Cardiac fibroblast (primary cell): ENCODE measurements around the gene NAT8L.
A peak's percentile ranks its signal among the peaks of the same experiment; 100 is the strongest.

Experiments
- DNase-seq, 2 donors: peaks; one replicate each; pipeline versions ENCODE4 v3.0.0 to v3.0.0-alpha.2; 2010; ENCODE audit warnings: low read depth in 2 of 2
- H3K4me3 ChIP-seq, 2 donors: replicated peaks in 1 of 2; 1 replicate in 1 of 2; 2 replicates in 1 of 2; pipeline ENCODE4 v1.5.1; 2011; ENCODE audit warnings: low read depth in 2 of 2, low read length in 2 of 2, mild to moderate bottlenecking in 2 of 2, moderate library complexity in 1 of 2
- TF ChIP-seq, protein P1 (sequence below): IDR thresholded peaks from one replicate; pipeline ENCODE4 v1.5.1; 2011; ENCODE audit warnings: low read depth, mild to moderate bottlenecking, low read length, inconsistent platforms

NAT8L gene

DNA sequence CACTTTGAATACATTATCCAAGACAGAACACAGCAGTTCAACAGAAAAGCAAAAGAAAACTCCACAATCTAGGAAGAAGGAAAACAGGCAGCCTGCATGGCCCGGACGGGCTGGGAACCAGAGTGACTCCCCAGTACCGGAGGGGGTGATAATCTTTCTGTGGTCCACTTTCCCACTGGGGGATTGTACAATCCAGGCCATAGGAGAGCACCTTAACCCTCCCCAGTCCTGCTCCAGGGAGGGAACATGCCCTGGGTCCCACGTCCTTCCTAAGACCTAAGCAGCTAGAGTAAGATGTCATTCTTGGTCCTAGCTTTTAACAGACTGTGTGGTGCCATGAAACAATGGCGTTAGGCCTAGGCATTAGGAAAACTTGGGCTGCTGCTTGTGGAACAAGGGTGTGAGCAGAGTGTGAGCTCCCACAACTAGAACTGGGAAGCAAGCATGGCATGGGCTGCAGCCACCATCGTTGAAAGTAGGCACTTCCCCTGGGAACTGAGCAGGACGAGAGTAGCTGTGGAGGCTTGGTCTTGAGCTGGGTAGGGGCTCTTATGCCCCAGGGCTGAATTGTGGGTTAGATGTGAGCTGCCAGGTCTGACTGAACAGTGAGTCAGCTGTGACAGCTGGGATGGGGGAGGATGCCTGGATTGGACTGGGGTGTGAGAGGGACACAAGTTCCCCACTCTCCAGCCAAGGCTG, 42.4 kb downstream of the NAT8L start:
- TF ChIP-seq, protein P1, sequence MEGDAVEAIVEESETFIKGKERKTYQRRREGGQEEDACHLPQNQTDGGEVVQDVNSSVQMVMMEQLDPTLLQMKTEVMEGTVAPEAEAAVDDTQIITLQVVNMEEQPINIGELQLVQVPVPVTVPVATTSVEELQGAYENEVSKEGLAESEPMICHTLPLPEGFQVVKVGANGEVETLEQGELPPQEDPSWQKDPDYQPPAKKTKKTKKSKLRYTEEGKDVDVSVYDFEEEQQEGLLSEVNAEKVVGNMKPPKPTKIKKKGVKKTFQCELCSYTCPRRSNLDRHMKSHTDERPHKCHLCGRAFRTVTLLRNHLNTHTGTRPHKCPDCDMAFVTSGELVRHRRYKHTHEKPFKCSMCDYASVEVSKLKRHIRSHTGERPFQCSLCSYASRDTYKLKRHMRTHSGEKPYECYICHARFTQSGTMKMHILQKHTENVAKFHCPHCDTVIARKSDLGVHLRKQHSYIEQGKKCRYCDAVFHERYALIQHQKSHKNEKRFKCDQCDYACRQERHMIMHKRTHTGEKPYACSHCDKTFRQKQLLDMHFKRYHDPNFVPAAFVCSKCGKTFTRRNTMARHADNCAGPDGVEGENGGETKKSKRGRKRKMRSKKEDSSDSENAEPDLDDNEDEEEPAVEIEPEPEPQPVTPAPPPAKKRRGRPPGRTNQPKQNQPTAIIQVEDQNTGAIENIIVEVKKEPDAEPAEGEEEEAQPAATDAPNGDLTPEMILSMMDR: no peak
- H3K4me3 ChIP-seq: no peak overlapping the region
- DNase-seq: peak in 1 of 2 donors; percentile 16

DNA sequence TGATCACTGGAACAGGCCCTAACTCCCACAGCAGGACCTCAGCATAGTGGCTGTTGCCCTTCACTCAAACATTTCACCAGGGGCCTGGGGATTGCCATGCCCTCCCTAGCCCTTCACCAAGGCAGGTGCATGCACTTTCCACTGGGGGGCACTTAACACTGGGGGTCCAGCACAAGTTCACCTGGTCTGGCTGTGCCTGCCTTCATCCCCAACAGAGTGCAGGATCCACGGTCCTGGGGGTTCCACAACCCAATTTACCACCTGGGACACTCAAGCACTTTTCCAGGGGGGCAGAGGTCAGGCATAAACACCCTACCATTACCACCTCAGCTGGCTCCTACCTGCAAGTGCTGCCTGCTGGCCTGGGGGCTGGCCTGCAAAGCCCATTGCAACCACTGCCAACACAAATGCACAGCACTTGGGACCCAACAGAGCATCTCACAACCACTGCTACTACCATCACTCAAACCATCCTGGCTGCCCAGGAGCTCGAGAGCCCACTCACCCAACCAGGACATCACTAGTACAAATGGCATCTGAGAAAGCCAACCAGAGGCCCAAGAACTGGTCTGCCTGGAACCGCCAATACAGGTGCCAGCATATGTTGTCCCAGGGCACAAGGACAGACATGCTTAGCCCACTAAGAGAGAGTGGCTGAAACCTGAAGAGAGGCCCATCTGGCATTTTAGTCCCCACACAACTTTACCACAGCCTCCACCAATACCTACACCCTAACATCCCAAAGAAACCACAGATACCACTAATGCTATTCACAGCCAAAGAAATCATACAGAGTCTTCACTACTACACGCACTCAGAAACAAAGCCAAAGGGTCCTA, 43.1 kb downstream of the NAT8L start:
- no peak for DNase-seq
- no peak overlapping the region for H3K4me3 ChIP-seq
- TF ChIP-seq, protein P1: no peak

DNA sequence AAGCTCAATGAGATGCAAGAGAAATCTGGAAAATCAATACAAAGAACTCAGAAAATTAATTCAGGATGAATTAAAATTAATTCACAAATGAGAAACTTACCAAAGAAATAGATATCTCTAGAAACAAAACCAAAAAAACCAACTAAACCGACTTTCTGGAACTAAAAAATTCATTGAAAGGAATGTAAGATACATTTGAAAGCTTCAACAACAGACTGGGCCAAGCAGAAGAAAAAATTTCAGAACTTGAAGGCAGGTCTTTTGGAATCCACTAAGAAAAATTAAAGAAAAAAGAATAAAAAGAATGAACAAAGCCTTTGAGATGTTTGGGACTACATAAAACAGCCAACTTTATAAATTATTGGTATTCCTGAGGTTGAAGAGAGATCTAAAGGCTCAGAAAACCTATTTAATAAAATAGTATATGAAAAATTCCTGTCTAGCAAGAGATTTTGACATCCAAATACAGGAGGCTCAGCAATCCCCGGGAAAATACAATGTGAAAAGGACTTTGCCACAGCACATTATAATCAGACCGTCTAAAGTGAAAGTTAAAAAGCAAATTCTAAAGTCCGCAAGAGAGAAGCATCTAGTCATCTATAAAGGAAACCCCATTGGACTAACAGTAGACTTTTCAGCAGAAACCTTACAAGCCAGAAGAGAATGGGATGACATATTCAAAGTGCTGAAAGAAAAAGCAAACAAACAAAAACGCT, 44.2 kb downstream of the NAT8L start:
- TF ChIP-seq, protein P1: no peak
- DNase-seq: no peak
- H3K4me3 ChIP-seq: no peak overlapping the region

DNA sequence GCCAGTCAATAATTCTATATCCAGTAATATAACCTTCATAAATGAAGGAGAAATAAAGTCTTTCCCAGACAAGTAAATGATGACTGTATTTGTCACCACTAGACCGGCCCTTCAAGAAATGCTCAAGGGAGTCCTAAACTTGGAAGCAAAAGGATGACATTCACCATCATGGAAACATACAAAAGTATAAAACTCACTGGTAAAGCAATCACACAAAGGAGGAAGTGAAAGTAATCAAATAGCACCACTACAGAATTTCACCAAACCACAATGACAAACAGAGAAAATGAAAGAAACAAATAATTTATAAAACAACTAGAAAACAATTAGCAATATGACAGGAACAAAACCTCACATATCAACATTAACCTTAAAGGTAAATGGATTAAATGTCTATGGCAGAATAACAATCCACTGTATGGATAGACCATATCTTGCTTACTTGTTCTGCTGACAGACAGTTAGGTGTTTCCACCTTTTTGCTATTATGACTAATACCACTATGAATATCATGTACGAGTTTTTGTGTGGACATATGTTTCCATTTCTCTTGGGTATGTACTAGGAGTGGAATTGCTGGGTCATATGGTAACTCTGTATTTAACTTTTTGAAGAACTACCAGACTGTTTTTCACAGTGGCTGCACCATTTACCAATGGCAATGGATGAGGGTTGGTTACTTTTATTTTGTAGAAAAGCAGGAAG, 44.9 kb downstream of the NAT8L start:
- DNase-seq: no peak
- TF ChIP-seq, protein P1: no peak
- H3K4me3 ChIP-seq: no peak overlapping the region

DNA sequence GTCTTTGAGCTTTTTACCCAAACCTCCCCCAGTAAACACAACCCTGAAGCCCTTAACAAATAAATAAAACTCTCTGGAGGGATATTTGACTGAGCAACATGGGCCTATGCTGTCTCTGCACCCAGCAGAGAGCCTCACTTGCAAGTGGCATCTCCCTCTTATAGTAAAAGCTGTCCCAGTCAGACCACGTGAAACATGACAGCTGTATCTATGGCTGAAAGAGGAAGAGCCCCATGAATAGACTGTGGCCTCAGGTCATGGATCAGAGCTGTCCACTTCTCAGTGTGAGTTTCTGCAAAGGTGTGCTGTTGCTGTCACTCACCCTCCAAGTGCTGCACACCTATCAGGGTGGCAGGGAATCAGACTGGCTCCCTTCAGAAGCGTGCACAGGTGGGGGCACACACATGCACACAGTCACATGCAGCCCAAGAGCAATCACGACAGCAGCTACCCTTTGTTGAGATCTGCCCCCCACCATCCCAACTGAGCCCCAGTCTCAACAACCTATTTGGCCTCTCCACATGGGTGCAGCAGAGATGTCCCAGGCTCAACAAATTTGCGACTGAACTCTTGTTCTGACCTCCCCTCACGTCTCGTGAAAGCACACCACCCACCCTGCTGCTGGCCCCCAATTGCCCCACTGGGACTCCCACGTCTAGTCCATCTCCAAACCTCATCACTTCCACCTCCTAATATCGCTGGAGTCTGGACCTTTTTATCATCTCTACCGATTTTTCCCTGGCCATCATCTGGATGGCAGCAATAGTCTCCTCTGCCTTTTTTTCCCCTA, 45.6 kb downstream of the NAT8L start:
- TF ChIP-seq, protein P1: no peak
- H3K4me3 ChIP-seq: no peak overlapping the region
- DNase-seq: no peak
